OCI-LY7 (cell line): ENCODE results near the gene SNX25. TPM values are rescaled to one million over a fixed set of nuclear protein-coding genes. Genes with fewer than 3 reads are reported as not detected.

Experiments
- BruUV-seq: library from RNA; stranded (reverse); fragments of 400-500 nt; replicated peaks from 2 replicates; lab custom pipeline; 2021; lab: Mats Ljungman, UMichigan
- CTCF ChIA-PET: fragments of 300-600 bp; sonication (Branson Sonifier 250); formaldehyde crosslinking; loops from one replicate; lab custom pipeline; 2022; ENCODE audit warnings: antibody characterized with exemption; ENCODE audit not compliant: unreplicated experiment; lab: Charles Lee
- POLR2A ChIA-PET: fragments of 300-600 bp; sonication (Branson Sonifier 250); formaldehyde crosslinking; loops from one replicate; lab custom pipeline; 2022; ENCODE audit warnings: antibody characterized with exemption; lab: Charles Lee
- DNase-seq: peaks from one replicate; pipeline ENCODE4 v3.0.0-alpha.2; 2015; ENCODE audit warnings: low spot score
- H2AFZ ChIP-seq: fragments of 200-600 bp; sonication (generic), shearing (Covaris generic); 2 replicates; pipeline ENCODE4 v1.6.1; 2014; ENCODE audit warnings: mild to moderate bottlenecking, antibody characterized with exemption, low read length, moderate library complexity
- H3K27ac ChIP-seq: fragments of 200-600 bp; sonication (generic); 2 replicates; pipeline ENCODE4 v1.5.1; 2014; ENCODE audit warnings: mixed run types, low read depth, mild to moderate bottlenecking, moderate library complexity, low read length, inconsistent platforms; ENCODE audit not compliant: poor library complexity, severe bottlenecking
- H3K36me3 ChIP-seq: fragments of 200-600 bp; sonication (generic); 2 replicates; pipeline ENCODE4 v1.6.1; 2014; ENCODE audit warnings: mild to moderate bottlenecking, antibody characterized with exemption, low read length, moderate library complexity, mixed read lengths; ENCODE audit not compliant: insufficient read depth
- H3K4me1 ChIP-seq: fragments of 200-600 bp; sonication (generic); 2 replicates; pipeline ENCODE4 v1.5.1; 2014; ENCODE audit warnings: mild to moderate bottlenecking, low read length; ENCODE audit not compliant: insufficient read depth, poor library complexity, severe bottlenecking
- H3K4me2 ChIP-seq: fragments of 200-600 bp; sonication (generic); 2 replicates; pipeline ENCODE4 v1.6.1; 2014; ENCODE audit warnings: mild to moderate bottlenecking, low read length
- H3K4me3 ChIP-seq: fragments of 200-600 bp; sonication (generic); 2 replicates; pipeline ENCODE4 v1.5.1; 2014; ENCODE audit warnings: mild to moderate bottlenecking, low read depth, low read length; ENCODE audit not compliant: poor library complexity, severe bottlenecking
- H3K79me2 ChIP-seq: fragments of 200-600 bp; sonication (generic); 2 replicates; pipeline ENCODE4 v1.6.1; 2016; ENCODE audit warnings: low read depth, mild to moderate bottlenecking, low read length, moderate library complexity, mixed read lengths; ENCODE audit not compliant: insufficient read depth
- H3K9me2 ChIP-seq: fragments of 200-600 bp; sonication (generic); 2 replicates; pipeline ENCODE4 v1.6.1; 2016; ENCODE audit warnings: mild to moderate bottlenecking, low read length, mixed read lengths; ENCODE audit not compliant: insufficient read depth
- H3K9me3 ChIP-seq: fragments of 200-600 bp; sonication (generic); 2 replicates; pipeline ENCODE4 v1.6.1; 2014; ENCODE audit warnings: mild to moderate bottlenecking, mixed run types, low read length, mixed read lengths
- H4K20me1 ChIP-seq: fragments of 200-600 bp; sonication (generic); 2 replicates; pipeline ENCODE4 v1.6.1; 2014; ENCODE audit warnings: mild to moderate bottlenecking, antibody characterized with exemption, low read length, moderate library complexity, mixed read lengths; ENCODE audit not compliant: insufficient read depth
- CTCF ChIP-seq: fragments of 200-600 bp; sonication (generic); conservative IDR thresholded peaks from 2 replicates; pipeline ENCODE4 v1.5.1; 2014; ENCODE audit warnings: mild to moderate bottlenecking, antibody characterized with exemption, low read length, moderate library complexity, mixed read lengths
- EZH2phosphoT487 ChIP-seq: fragments of 200-600 bp; sonication (generic); IDR thresholded peaks from 2 replicates; pipeline ENCODE4 v1.6.1; 2018; ENCODE audit warnings: low read depth, borderline replicate concordance, mild to moderate bottlenecking, mixed run types, antibody characterized with exemption, low read length, moderate library complexity, mixed read lengths
- intact Hi-C: fragments of 100-400 bp; cut with micrococcal nuclease; formaldehyde crosslinking; loops from one replicate; pipeline ENCODE4 v1.10.0; 2022; ENCODE audit not compliant: unreplicated experiment
- total RNA-seq, 2 experiments: library from RNA; depleted of rRNA in 1 of 2; stranded (reverse); fragments of >200 nt in 1 of 2; shearing (Covaris generic) in 1 of 2; gene quantifications; 2 replicates each; pipeline ENCODE4 v1.2.3, GENCODE V29; 2014 to 2022

The SNX25 gene
- total RNA-seq, 2 experiments from 2014 or later: 33.7 to 55.6 TPM

- H3K27ac ChIP-seq: no peak overlapping the region
- TF ChIP-seq EZH2phosphoT487: no peak
- no peak for TF ChIP-seq CTCF
- CTCF ChIA-PET: no interaction called here
- no peaks in the 10 kb centered on the region for H4K20me1 ChIP-seq
- intact Hi-C loops: loop anchor here (5.0 to 10.0 kb wide), 2 partner anchors 91 to 584 kb away; no protein-coding TSS in a partner anchor
- peak overlapping the region; percentile 25 for H3K4me3 ChIP-seq
- peaks cover 6% of the 10 kb centered on the region; the same call in 1 of the 2 replicates for H3K79me2 ChIP-seq
- POLR2A ChIA-PET: interaction anchor here (0.6 to 4.6 kb wide), 7 partner anchors 9 to 197 kb away, joined by 3 to 33 read pairs (median 4); partner anchors contain the start of gene UFSP2
- no peaks in the 10 kb centered on the region for H3K9me3 ChIP-seq
- peaks cover 48% of the 10 kb centered on the region for H3K4me1 ChIP-seq
- DNase-seq: no peak
- no peaks in the 10 kb centered on the region for H3K9me2 ChIP-seq
- peak overlapping the region; percentile 50 for H3K4me2 ChIP-seq
- H2AFZ ChIP-seq: no peak overlapping the region
- BruUV-seq: no TSS peak
- H3K36me3 ChIP-seq: peaks cover 48% of the 10 kb centered on the region
Measured at GRCh38 chr4:185398618-185399017, 189.2 kb downstream of the SNX25 start.

- Histone ChIP-seq H3K36me3 (peaks cover 48% of the 10 kb centered on the region), H2AFZ (peak overlapping the region; percentile 14; the same call in 1 of the 2 replicates), H3K4me1 (peaks cover 40% of the 10 kb centered on the region), H4K20me1 (no peaks in the 10 kb centered on the region), H3K9me3 (no peaks in the 10 kb centered on the region), H3K27ac (no peak overlapping the region), H3K4me3 (peak overlapping the region; percentile 25), H3K4me2 (peak overlapping the region; percentile 50), H3K79me2 (peaks cover 6% of the 10 kb centered on the region; the same call in 1 of the 2 replicates), H3K9me2 (no peaks in the 10 kb centered on the region)
- intact Hi-C loops: loop anchor here (5.0 to 10.0 kb wide), 2 partner anchors 92 to 585 kb away; no protein-coding TSS in a partner anchor
- ChIA-PET CTCF (interaction anchor here (0.7 kb wide), 1 partner anchor 25 kb away, joined by 5 read pairs; no protein-coding TSS in a partner anchor), POLR2A (interaction anchor here (0.7 to 1.9 kb wide), 5 partner anchors 21 to 187 kb away, joined by 3 to 6 read pairs (median 3); no protein-coding TSS in a partner anchor)
- DNase-seq: peak; percentile 18
- BruUV-seq: no TSS peak
- no peak for TF ChIP-seq EZH2phosphoT487
- no peak for TF ChIP-seq CTCF
Measured at GRCh38 chr4:185399466-185399865, 190.1 kb downstream of the SNX25 start.

- intact Hi-C loops: no loop called here
- POLR2A ChIA-PET: interaction anchor here (0.6 to 3.6 kb wide), 9 partner anchors 9 to 427 kb away, joined by 3 to 21 read pairs (median 6); no protein-coding TSS in a partner anchor
- TF ChIP-seq CTCF (no peak), EZH2phosphoT487 (no peak)
- Histone ChIP-seq H3K27ac (no peak overlapping the region), H3K79me2 (no peaks in the 10 kb centered on the region), H3K4me1 (peaks cover 15% of the 10 kb centered on the region), H3K9me2 (no peaks in the 10 kb centered on the region), H3K4me3 (no peak overlapping the region), H4K20me1 (no peaks in the 10 kb centered on the region), H3K36me3 (peaks cover 68% of the 10 kb centered on the region), H3K9me3 (no peaks in the 10 kb centered on the region), H2AFZ (no peak overlapping the region), H3K4me2 (no peak overlapping the region)
- no peak for DNase-seq
- CTCF ChIA-PET: interaction anchor here (0.6 kb wide), 1 partner anchor 13 kb away, joined by 3 read pairs; no protein-coding TSS in a partner anchor
- BruUV-seq: no TSS peak
Measured at GRCh38 chr4:185404031-185404430, 194.6 kb downstream of the SNX25 start.
